GM23338 (cell line): Measurements from ENCODE around the gene EIF4E3. TPM values are rescaled to one million over a fixed set of nuclear protein-coding genes. Genes with fewer than 3 reads are reported as not detected.

Experiments used
- ATAC-seq: fragments of 200-7000 bp; cut with Tn5 transposase; 3 replicates; pipeline ENCODE4 v1.9.1; 2020
- DNase-seq: peaks from one replicate; pipeline ENCODE4 v3.0.0-alpha.2; 2015; ENCODE audit warnings: low spot score
- H2AFZ ChIP-seq: fragments of 200-600 bp; sonication (generic); 2 replicates; pipeline ENCODE4 v1.8.0; 2016; ENCODE audit warnings: antibody characterized with exemption, mild to moderate bottlenecking, moderate library complexity
- H3F3A ChIP-seq: fragments of 200-600 bp; sonication (generic); replicated peaks from 2 replicates; pipeline ENCODE4 v1.8.0; 2017; ENCODE audit warnings: antibody characterized with exemption, mixed run types, low read depth
- H3K27ac ChIP-seq: fragments of 200-600 bp; sonication (generic); 2 replicates; pipeline ENCODE4 v1.6.1; 2016; ENCODE audit warnings: low read depth
- H3K27me3 ChIP-seq: fragments of 200-600 bp; sonication (generic); 2 replicates; pipeline ENCODE4 v1.8.0; 2016; ENCODE audit warnings: mild to moderate bottlenecking, mixed run types, moderate library complexity; ENCODE audit not compliant: insufficient read depth
- H3K36me3 ChIP-seq: fragments of 200-600 bp; sonication (generic); 2 replicates; pipeline ENCODE4 v1.8.0; 2016; ENCODE audit warnings: mild to moderate bottlenecking; ENCODE audit not compliant: insufficient read depth
- H3K4me1 ChIP-seq: fragments of 200-600 bp; sonication (generic); 2 replicates; pipeline ENCODE4 v1.8.0; 2016; ENCODE audit warnings: mild to moderate bottlenecking, moderate library complexity; ENCODE audit not compliant: insufficient read depth
- H3K4me2 ChIP-seq: fragments of 200-600 bp; sonication (generic); 2 replicates; pipeline ENCODE4 v1.7.1; 2017; ENCODE audit warnings: mixed run types
- H3K4me3 ChIP-seq: fragments of 200-600 bp; sonication (generic); 2 replicates; pipeline ENCODE4 v1.6.1; 2016; ENCODE audit warnings: mixed run types
- H3K79me2 ChIP-seq: fragments of 200-600 bp; sonication (generic); replicated peaks from 2 replicates; pipeline ENCODE4 v1.8.0; 2017; ENCODE audit warnings: mild to moderate bottlenecking; ENCODE audit not compliant: insufficient read depth
- H3K9me2 ChIP-seq: fragments of 200-600 bp; sonication (generic); 2 replicates; pipeline ENCODE4 v1.8.0; 2017; ENCODE audit not compliant: insufficient read depth
- H4K20me1 ChIP-seq: fragments of 200-600 bp; sonication (generic); replicated peaks from 2 replicates; pipeline ENCODE4 v1.8.0; 2017; ENCODE audit warnings: mild to moderate bottlenecking; ENCODE audit not compliant: insufficient read depth
- H3K27ac Mint-ChIP-seq: 2 replicates; pipeline ENCODE4 v1.8.0; 2020; ENCODE audit warnings: inconsistent platforms, mild to moderate bottlenecking, moderate library complexity, mixed read lengths
- H3K27me3 Mint-ChIP-seq: 3 replicates; pipeline ENCODE4 v1.8.0; 2022; ENCODE audit warnings: low read depth, mild to moderate bottlenecking, moderate library complexity, mixed read lengths, inconsistent platforms; ENCODE audit not compliant: insufficient read depth, poor library complexity
- H3K36me3 Mint-ChIP-seq: 3 replicates; pipeline ENCODE4 v1.8.0; 2021; ENCODE audit warnings: low read depth, mild to moderate bottlenecking, inconsistent platforms, moderate library complexity, mixed read lengths
- H3K4me1 Mint-ChIP-seq: 3 replicates; pipeline ENCODE4 v1.8.0; 2020; ENCODE audit warnings: mild to moderate bottlenecking, inconsistent platforms, mixed read lengths
- H3K4me3 Mint-ChIP-seq: 3 replicates; pipeline ENCODE4 v1.8.0; 2021; ENCODE audit warnings: moderate library complexity, mild to moderate bottlenecking, inconsistent platforms, mixed read lengths
- H3K9me3 Mint-ChIP-seq: 3 replicates; pipeline ENCODE4 v1.8.0; 2020; ENCODE audit warnings: moderate library complexity, mild to moderate bottlenecking, inconsistent platforms, mixed read lengths
- CREB1 ChIP-seq: fragments of 250-450 bp; sonication (Bioruptor Pico); IDR thresholded peaks from 2 replicates; pipeline ENCODE4 v1.5.0; 2020; ENCODE audit warnings: low read depth, mild to moderate bottlenecking, moderate library complexity
- ETS1 ChIP-seq: IDR thresholded peaks from 2 replicates; pipeline ENCODE4 v1.6.1; 2016; ENCODE audit warnings: antibody characterized with exemption
- EZH2 ChIP-seq: fragments of 200-600 bp; sonication (generic); IDR thresholded peaks from one replicate; pipeline ENCODE4 v1.8.0; 2017; ENCODE audit warnings: antibody characterized with exemption, mild to moderate bottlenecking, low read depth; ENCODE audit not compliant: unreplicated experiment
- EZH2phosphoT487 ChIP-seq: fragments of 200-600 bp; sonication (generic); IDR thresholded peaks from one replicate; pipeline ENCODE4 v1.8.1; 2018; ENCODE audit warnings: antibody characterized with exemption; ENCODE audit not compliant: unreplicated experiment
- JUNB ChIP-seq: IDR thresholded peaks from one replicate; pipeline ENCODE4 v1.6.1; 2016; ENCODE audit warnings: antibody characterized with exemption; ENCODE audit not compliant: unreplicated experiment
- POLR2AphosphoS5 ChIP-seq: IDR thresholded peaks from 2 replicates; pipeline ENCODE4 v1.6.1; 2016; ENCODE audit warnings: antibody characterized with exemption, low read depth
- REST ChIP-seq: IDR thresholded peaks from one replicate; pipeline ENCODE4 v1.6.1; 2018; ENCODE audit warnings: antibody characterized with exemption; ENCODE audit not compliant: unreplicated experiment
- STAT1 ChIP-seq: IDR thresholded peaks from one replicate; pipeline ENCODE4 v1.6.1; 2016; ENCODE audit warnings: antibody characterized with exemption; ENCODE audit not compliant: unreplicated experiment
- polyA plus RNA-seq: library from polyadenylated mRNA; unstranded; fragments of >200 nt; fragmentation: Nextera tagmentation; extraction: Ambion mirVana; gene quantifications from 2 replicates; pipeline ENCODE4 v1.2.1, GENCODE V29; 2016
- total RNA-seq: library from RNA; depleted of rRNA; stranded (reverse); fragments of >200 nt; shearing (Covaris generic); gene quantifications from 2 replicates; pipeline ENCODE4 v1.2.3, GENCODE V29; 2014

EIF4E3 gene
- total and polyA plus RNA-seq, 2 experiments from 2014 or later = 6.0 to 9.7 TPM

GRCh38 chr3:71705681-71706080 lies 19.5 kb downstream of the EIF4E3 start (continued):
- no peak for TF ChIP-seq STAT1
- TF ChIP-seq ETS1 = no peak

- no peaks in the 10 kb centered on the region for H3K27me3 ChIP-seq
- H3K4me2 ChIP-seq = no peak overlapping the region
- no peaks in the 10 kb centered on the region for H4K20me1 ChIP-seq
- Mint-ChIP-seq H3K9me3 (no peaks in the 10 kb centered on the region), H3K27me3 (peaks cover 1% of the 10 kb centered on the region), H3K4me1 (peaks cover 8% of the 10 kb centered on the region), H3K27ac (no peak overlapping the region), H3K4me3 (no peak overlapping the region), H3K36me3 (no peaks in the 10 kb centered on the region)
- H3K27ac ChIP-seq = no peak overlapping the region
- ATAC-seq (no peak), DNase-seq (no peak)
- TF ChIP-seq ETS1 (no peak), POLR2AphosphoS5 (no peak), CREB1 (CRISPR knock-in tag) (no peak), EZH2 (no peak)
- H3K4me1 ChIP-seq = no peaks in the 10 kb centered on the region
- no peak overlapping the region for H2AFZ ChIP-seq
- no peaks in the 10 kb centered on the region for H3K79me2 ChIP-seq
- no peaks in the 10 kb centered on the region for H3F3A ChIP-seq
- no peaks in the 10 kb centered on the region for H3K36me3 ChIP-seq
- H3K4me3 ChIP-seq = no peak overlapping the region
- no peaks in the 10 kb centered on the region for H3K9me2 ChIP-seq
Observed at GRCh38 chr3:71704915-71705314, 20.3 kb downstream of the EIF4E3 start.

GRCh38 chr3:71703797-71704196 lies 21.4 kb downstream of the EIF4E3 start:
- H3K4me1 ChIP-seq = no peaks in the 10 kb centered on the region
- DNase-seq (peak; percentile 39), ATAC-seq (no peak)
- no peaks in the 10 kb centered on the region for H3F3A ChIP-seq
- no peaks in the 10 kb centered on the region for H3K36me3 ChIP-seq
- Mint-ChIP-seq H3K4me3 (no peak overlapping the region), H3K36me3 (no peaks in the 10 kb centered on the region), H3K4me1 (peaks cover 8% of the 10 kb centered on the region), H3K27ac (peak overlapping the region; percentile 58; the same call in 1 of the 2 replicates), H3K27me3 (no peaks in the 10 kb centered on the region), H3K9me3 (no peaks in the 10 kb centered on the region)
- no peaks in the 10 kb centered on the region for H3K79me2 ChIP-seq
- no peak overlapping the region for H3K4me2 ChIP-seq
- H4K20me1 ChIP-seq = no peaks in the 10 kb centered on the region
- H3K27me3 ChIP-seq = no peaks in the 10 kb centered on the region
- H3K9me2 ChIP-seq = no peaks in the 10 kb centered on the region
- no peak overlapping the region for H2AFZ ChIP-seq
- H3K4me3 ChIP-seq = no peak overlapping the region
- no peak overlapping the region for H3K27ac ChIP-seq
- TF ChIP-seq JUNB (no peak), ETS1 (no peak), STAT1 (no peak), REST (no peak), EZH2phosphoT487 (no peak)
